Measurements from ENCODE around the gene NEK9. TPM values are rescaled to one million over a fixed set of nuclear protein-coding genes. Genes with fewer than 3 reads are reported as not detected.

NEK9 gene
- total RNA-seq, 4 donors from 2014 or later: 22.2 to 58.3 (median 34.3) TPM

DNA sequence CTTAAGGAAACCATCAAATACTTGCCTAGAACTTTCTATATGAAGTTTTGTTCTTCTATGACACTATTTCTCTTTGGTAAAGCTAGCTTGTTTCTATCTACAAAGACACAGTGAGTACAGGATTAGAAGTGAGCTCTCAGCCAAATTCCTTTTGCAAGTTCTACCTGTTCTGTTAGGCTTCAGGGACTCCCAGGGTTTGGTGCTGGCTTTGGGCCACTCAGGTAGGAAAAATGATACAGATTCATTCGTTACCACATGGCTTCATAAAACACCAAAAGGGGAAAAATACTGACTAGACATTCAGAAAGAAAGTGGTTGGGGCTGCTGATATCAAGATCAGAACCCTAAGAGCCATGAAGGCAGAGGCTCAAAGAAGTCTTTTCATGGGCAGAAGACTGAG lies 43.6 kb downstream of the NEK9 start:
- Histone ChIP-seq H3K36me3 (peaks cover 53% of the 10 kb centered on the region), H3K4me3 (no peak overlapping the region), H3K27ac (no peak overlapping the region), H3K9me3 (no peaks in the 10 kb centered on the region), H3K4me1 (peaks cover 21% of the 10 kb centered on the region), H3K27me3 (no peaks in the 10 kb centered on the region)
- WGBS: 61% methylated on average over 1 of the region's 1 CpG
- TF ChIP-seq EP300 (IDR thresholded peaks at IDR 0.05): no peak
- TF ChIP-seq, protein P1, sequence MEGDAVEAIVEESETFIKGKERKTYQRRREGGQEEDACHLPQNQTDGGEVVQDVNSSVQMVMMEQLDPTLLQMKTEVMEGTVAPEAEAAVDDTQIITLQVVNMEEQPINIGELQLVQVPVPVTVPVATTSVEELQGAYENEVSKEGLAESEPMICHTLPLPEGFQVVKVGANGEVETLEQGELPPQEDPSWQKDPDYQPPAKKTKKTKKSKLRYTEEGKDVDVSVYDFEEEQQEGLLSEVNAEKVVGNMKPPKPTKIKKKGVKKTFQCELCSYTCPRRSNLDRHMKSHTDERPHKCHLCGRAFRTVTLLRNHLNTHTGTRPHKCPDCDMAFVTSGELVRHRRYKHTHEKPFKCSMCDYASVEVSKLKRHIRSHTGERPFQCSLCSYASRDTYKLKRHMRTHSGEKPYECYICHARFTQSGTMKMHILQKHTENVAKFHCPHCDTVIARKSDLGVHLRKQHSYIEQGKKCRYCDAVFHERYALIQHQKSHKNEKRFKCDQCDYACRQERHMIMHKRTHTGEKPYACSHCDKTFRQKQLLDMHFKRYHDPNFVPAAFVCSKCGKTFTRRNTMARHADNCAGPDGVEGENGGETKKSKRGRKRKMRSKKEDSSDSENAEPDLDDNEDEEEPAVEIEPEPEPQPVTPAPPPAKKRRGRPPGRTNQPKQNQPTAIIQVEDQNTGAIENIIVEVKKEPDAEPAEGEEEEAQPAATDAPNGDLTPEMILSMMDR (IDR thresholded peaks at IDR 0.05): no peak
- TF ChIP-seq POLR2A (IDR thresholded peaks at IDR 0.05): no peak
- TF ChIP-seq POLR2AphosphoS5 (IDR thresholded peaks at IDR 0.05): no peak
- DNase-seq (ENCODE audit: low spot score in 2 of 2): no peak

DNA sequence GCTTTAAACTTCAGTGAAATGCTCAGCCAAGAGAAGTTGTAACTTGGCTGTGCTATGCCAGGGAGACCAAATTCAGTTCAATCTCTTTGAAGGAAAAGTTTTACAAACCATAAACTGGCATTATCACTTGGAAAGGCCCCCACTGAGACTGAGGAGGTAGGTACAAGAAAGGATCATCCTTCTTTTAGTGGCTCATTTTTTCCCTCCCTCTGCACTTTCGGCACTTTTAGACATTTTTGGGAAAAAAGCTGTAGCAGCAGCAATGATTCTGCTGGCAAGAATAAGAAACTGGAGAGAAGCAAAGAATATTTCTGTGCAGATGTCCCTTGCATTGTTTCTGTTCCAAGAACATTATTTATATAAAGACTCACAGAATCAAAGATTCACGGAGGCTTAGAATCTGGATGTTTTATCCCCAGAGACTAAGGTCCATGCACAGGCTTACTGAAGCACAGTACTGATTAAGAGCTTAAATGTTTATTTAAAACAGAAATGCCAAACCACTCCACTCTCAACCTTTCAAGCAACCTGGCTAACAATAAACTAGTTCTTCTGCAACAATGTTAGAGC lies 45.1 kb downstream of the NEK9 start:
- Histone ChIP-seq H3K36me3 (peaks cover 37% of the 10 kb centered on the region), H3K27me3 (no peaks in the 10 kb centered on the region), H3K27ac (no peak overlapping the region), H3K4me1 (peaks cover 24% of the 10 kb centered on the region), H3K4me3 (no peak overlapping the region), H3K9me3 (no peaks in the 10 kb centered on the region)
- TF ChIP-seq POLR2A (IDR thresholded peaks at IDR 0.05) (no peak), EP300 (IDR thresholded peaks at IDR 0.05) (no peak), POLR2AphosphoS5 (IDR thresholded peaks at IDR 0.05) (no peak)
- TF ChIP-seq, protein P1 (IDR thresholded peaks at IDR 0.05): no peak
- no peak for DNase-seq (ENCODE audit: low spot score in 2 of 2)
- WGBS: 60% methylated on average over 2 of the region's 2 CpGs

DNA sequence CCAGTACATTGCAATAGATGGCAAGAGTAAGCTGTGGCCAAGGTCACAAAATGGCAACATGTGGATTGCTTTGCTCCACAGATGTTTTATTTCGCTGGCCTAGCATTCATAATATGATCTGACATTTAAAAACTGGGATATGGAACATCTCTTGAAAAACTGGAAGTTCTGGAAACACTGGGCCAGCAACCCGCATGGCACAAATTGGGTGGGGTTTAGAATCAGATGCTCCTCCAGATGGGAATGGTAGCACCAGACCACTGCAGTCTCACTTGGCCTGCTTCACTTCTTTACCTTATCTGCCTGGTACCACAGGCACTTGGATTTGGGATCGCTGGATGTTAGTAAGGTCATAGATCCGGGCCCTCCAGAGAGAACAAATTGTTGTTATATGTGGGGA lies 47.3 kb downstream of the NEK9 start:
- DNase-seq (ENCODE audit: low spot score in 2 of 2): no peak
- H3K9me3 ChIP-seq: no peaks in the 10 kb centered on the region
- WGBS: 39% methylated on average over 4 of the region's 4 CpGs
- no peak overlapping the region for H3K4me3 ChIP-seq
- H3K36me3 ChIP-seq: peaks cover 15% of the 10 kb centered on the region
- peaks cover 20% of the 10 kb centered on the region for H3K4me1 ChIP-seq
- H3K27me3 ChIP-seq: no peaks in the 10 kb centered on the region
- TF ChIP-seq POLR2AphosphoS5 (IDR thresholded peaks at IDR 0.05) (no peak), EP300 (IDR thresholded peaks at IDR 0.05) (no peak)
- H3K27ac ChIP-seq: no peak overlapping the region

DNA sequence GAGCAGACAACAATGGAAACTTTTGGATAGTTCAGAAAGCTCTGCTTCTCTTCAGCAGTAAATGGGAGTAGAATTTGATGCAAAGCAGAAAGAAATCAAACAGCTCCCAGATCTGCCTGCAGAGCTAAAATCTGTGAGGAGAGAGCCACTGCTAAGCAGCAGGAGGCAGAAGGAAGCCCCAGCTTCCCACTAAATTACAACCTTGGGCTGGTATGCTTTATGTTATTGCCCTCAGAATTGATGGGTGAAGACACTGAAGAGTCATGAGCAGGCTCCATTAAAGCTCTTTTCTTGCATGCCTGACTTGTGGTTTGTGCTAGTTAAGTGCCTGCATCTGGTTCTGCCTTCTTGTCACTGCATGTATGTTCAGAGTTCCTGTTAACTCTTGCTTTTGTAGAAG lies 49.1 kb downstream of the NEK9 start:
- Histone ChIP-seq H3K4me3 (no peak overlapping the region), H3K4me1 (peaks cover 15% of the 10 kb centered on the region), H3K27ac (no peak overlapping the region), H3K27me3 (no peaks in the 10 kb centered on the region), H3K9me3 (no peaks in the 10 kb centered on the region), H3K36me3 (no peaks in the 10 kb centered on the region)
- TF ChIP-seq POLR2A (IDR thresholded peaks at IDR 0.05): no peak
- no peak for TF ChIP-seq EP300 (IDR thresholded peaks at IDR 0.05)
- TF ChIP-seq, protein P1 (IDR thresholded peaks at IDR 0.05): no peak
- TF ChIP-seq POLR2AphosphoS5 (IDR thresholded peaks at IDR 0.05): no peak
- DNase-seq (ENCODE audit: low spot score in 2 of 2): no peak

DNA sequence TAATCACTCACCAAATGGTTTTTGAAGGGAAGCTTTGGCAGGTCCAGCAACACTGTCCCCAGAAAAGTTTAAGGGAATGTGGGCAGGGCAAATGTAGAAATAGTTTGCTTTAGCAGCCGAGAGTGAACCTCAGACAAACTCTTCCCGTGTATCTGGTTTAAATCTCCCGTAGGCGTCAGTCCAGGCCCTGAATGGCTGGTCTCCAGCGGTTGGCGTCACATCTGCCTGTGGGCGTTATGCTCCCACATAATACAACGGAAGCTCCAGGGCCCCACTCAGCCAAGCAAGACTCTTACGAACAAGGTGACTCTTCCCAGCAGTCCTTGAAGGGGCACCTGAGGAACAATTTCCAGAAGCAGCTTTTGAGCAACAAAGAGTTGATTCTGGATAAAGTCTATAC lies 56.5 kb downstream of the NEK9 start:
- no peaks in the 10 kb centered on the region for H3K27me3 ChIP-seq
- WGBS: 23% methylated on average over 4 of the region's 9 CpGs
- peak overlapping the region; percentile 91 for H3K27ac ChIP-seq
- peaks cover 41% of the 10 kb centered on the region for H3K4me1 ChIP-seq
- H3K4me3 ChIP-seq: no peak overlapping the region
- no peaks in the 10 kb centered on the region for H3K36me3 ChIP-seq
- peak; percentile 85 for DNase-seq (ENCODE audit: low spot score in 2 of 2)
- TF ChIP-seq, protein P1 (IDR thresholded peaks at IDR 0.05): no peak
- TF ChIP-seq POLR2AphosphoS5 (IDR thresholded peaks at IDR 0.05): peak in 1 of 3 donors; percentile 30
- H3K9me3 ChIP-seq: no peaks in the 10 kb centered on the region

DNA sequence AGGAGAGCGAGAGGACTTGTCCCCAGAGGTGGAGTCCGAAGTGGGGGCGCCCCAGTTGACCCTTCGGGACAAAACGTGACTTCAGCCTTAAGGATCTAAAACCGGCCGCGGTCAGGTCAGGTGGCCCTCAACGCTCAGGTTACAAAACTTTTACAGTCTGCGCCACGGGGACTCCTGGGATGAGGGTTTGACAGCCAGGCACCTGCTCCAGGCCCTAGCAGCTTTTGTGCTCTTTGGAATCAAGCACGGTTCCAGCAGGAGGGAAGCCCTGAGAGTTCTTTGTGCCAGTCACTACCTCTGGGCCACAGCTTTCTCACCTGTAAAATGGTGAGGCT lies 57.1 kb downstream of the NEK9 start:
- peaks cover 42% of the 10 kb centered on the region for H3K4me1 ChIP-seq
- peak overlapping the region; percentile 53 for H3K4me3 ChIP-seq
- DNase-seq (ENCODE audit: low spot score in 2 of 2): no peak
- peak overlapping the region; percentile 91 for H3K27ac ChIP-seq
- H3K36me3 ChIP-seq: no peaks in the 10 kb centered on the region
- H3K27me3 ChIP-seq: no peaks in the 10 kb centered on the region
- TF ChIP-seq EP300 (IDR thresholded peaks at IDR 0.05): no peak
- TF ChIP-seq POLR2AphosphoS5 (IDR thresholded peaks at IDR 0.05): no peak
- TF ChIP-seq, protein P1 (IDR thresholded peaks at IDR 0.05): no peak
- no peak for TF ChIP-seq POLR2A (IDR thresholded peaks at IDR 0.05)
- H3K9me3 ChIP-seq: no peaks in the 10 kb centered on the region
- WGBS: no CpG with 5 or more reads among the region's 12 CpGs
